Measurements from ENCODE around the gene TP53TG5.

The TP53TG5 gene

GRCh38 chr20:45378191-45378590 lies at the start of gene TP53TG5:
TSS of gene TP53TG5 (minus strand) at chr20:45378325. CDS start at chr20:45378236, 89 bp downstream.
- DNase-seq (ENCODE audit: low read depth): no peak

GRCh38 chr20:45427236-45428149 lies 49.4 kb upstream of the TP53TG5 start:
- DNase-seq (ENCODE audit: low read depth): no peak

GRCh38 chr20:45426320-45427016 lies 48.3 kb upstream of the TP53TG5 start:
- DNase-seq (ENCODE audit: low read depth): no peak

- DNase-seq (ENCODE audit: low read depth): no peak
Observed at GRCh38 chr20:45425561-45425960, 47.4 kb upstream of the TP53TG5 start.

- DNase-seq (ENCODE audit: low read depth): no peak
Observed at GRCh38 chr20:45423700-45424099, 45.6 kb upstream of the TP53TG5 start.

GRCh38 chr20:45420125-45420524 lies 42.0 kb upstream of the TP53TG5 start:
- DNase-seq (ENCODE audit: low read depth): no peak

- no peak for DNase-seq (ENCODE audit: low read depth)
Observed at GRCh38 chr20:45419188-45420091, 41.3 kb upstream of the TP53TG5 start.

- DNase-seq (ENCODE audit: low read depth): no peak
Observed at GRCh38 chr20:45416917-45417316, 38.8 kb upstream of the TP53TG5 start.

GRCh38 chr20:45415822-45416637 lies 37.9 kb upstream of the TP53TG5 start, which contains the start of gene PIGT:
TSS of gene PIGT (plus strand) at chr20:45416141. CDS start at chr20:45416157, 16 bp downstream.
- DNase-seq (ENCODE audit: low read depth): peak; percentile 83

- no peak for DNase-seq (ENCODE audit: low read depth)
Observed at GRCh38 chr20:45413479-45413878, 35.4 kb upstream of the TP53TG5 start.

GRCh38 chr20:45412653-45413052 lies 34.5 kb upstream of the TP53TG5 start:
- DNase-seq (ENCODE audit: low read depth): no peak

GRCh38 chr20:45410887-45411286 lies 32.8 kb upstream of the TP53TG5 start:
- DNase-seq (ENCODE audit: low read depth): no peak

GRCh38 chr20:45409521-45410272 lies 31.6 kb upstream of the TP53TG5 start:
- DNase-seq (ENCODE audit: low read depth): no peak

GRCh38 chr20:45408646-45409213 lies 30.6 kb upstream of the TP53TG5 start:
- no peak for DNase-seq (ENCODE audit: low read depth)

GRCh38 chr20:45407783-45408645 lies 29.9 kb upstream of the TP53TG5 start, which contains the start of gene DBNDD2:
TSS of gene DBNDD2 (plus strand) at chr20:45408289. CDS start at chr20:45408468, 179 bp downstream.
- no peak for DNase-seq (ENCODE audit: low read depth)

GRCh38 chr20:45407067-45407745 lies 29.1 kb upstream of the TP53TG5 start:
- DNase-seq (ENCODE audit: low read depth): no peak

- no peak for DNase-seq (ENCODE audit: low read depth)
Observed at GRCh38 chr20:45406260-45407066, 28.3 kb upstream of the TP53TG5 start.
